Effector CD8-positive, alpha-beta T cell (primary cell): ENCODE data around the gene SLCO4A1.

ENCODE experiments used
- DNase-seq: peaks from one replicate; lab custom pipeline; 2025; lab: John Stamatoyannopoulos, UW

Gene SLCO4A1

GRCh38 chr20:62685781-62686555 lies 43.7 kb downstream of the SLCO4A1 start:
- no peak for DNase-seq

GRCh38 chr20:62686869-62687830 lies 44.8 kb downstream of the SLCO4A1 start:
- DNase-seq, result no peak

- no peak for DNase-seq
Measured at GRCh38 chr20:62688083-62688482, 45.8 kb downstream of the SLCO4A1 start.

- DNase-seq, result no peak
Measured at GRCh38 chr20:62688855-62689460, 46.7 kb downstream of the SLCO4A1 start.

GRCh38 chr20:62689861-62690260 lies 47.6 kb downstream of the SLCO4A1 start:
- DNase-seq, result no peak

- DNase-seq, result no peak
Measured at GRCh38 chr20:62690261-62690820, 48.0 kb downstream of the SLCO4A1 start.

- DNase-seq, result no peak
Measured at GRCh38 chr20:62691487-62691886, 49.2 kb downstream of the SLCO4A1 start.

GRCh38 chr20:62692176-62692575 lies 49.9 kb downstream of the SLCO4A1 start:
- DNase-seq, result no peak

GRCh38 chr20:62692801-62693523 lies 50.7 kb downstream of the SLCO4A1 start:
- DNase-seq, result no peak

GRCh38 chr20:62693524-62693922 lies 51.2 kb downstream of the SLCO4A1 start:
- DNase-seq, result no peak

GRCh38 chr20:62694106-62694505 lies 51.8 kb downstream of the SLCO4A1 start:
- no peak for DNase-seq

- no peak for DNase-seq
Measured at GRCh38 chr20:62694868-62695267, 52.6 kb downstream of the SLCO4A1 start.

- DNase-seq, result no peak
Measured at GRCh38 chr20:62695448-62696414, 53.4 kb downstream of the SLCO4A1 start.

- DNase-seq, result no peak
Measured at GRCh38 chr20:62696434-62696957, 54.2 kb downstream of the SLCO4A1 start.

- no peak for DNase-seq
Measured at GRCh38 chr20:62696989-62697388, 54.7 kb downstream of the SLCO4A1 start.

GRCh38 chr20:62697468-62697912 lies 55.2 kb downstream of the SLCO4A1 start:
- no peak for DNase-seq

- DNase-seq, result no peak
Measured at GRCh38 chr20:62698231-62698630, 55.9 kb downstream of the SLCO4A1 start.

GRCh38 chr20:62699296-62699695 lies 57.0 kb downstream of the SLCO4A1 start:
- no peak for DNase-seq

- no peak for DNase-seq
Measured at GRCh38 chr20:62699741-62700140, 57.4 kb downstream of the SLCO4A1 start.
